Ovary (tissue), 10 donors: ENCODE measurements around the gene KYNU. TPM values are rescaled to one million over a fixed set of nuclear protein-coding genes. Genes with fewer than 3 reads are reported as not detected.

Experiments used
- DNase-seq, 5 donors: peaks; one replicate each; pipeline ENCODE4 v3.0.0-alpha.2; 2019 to 2020
- H3K27ac ChIP-seq, 2 donors: fragments of 200-600 bp; one replicate each; pipeline versions ENCODE4 v1.5.1 to v1.8.0; 2019 to 2022
- H3K27me3 ChIP-seq: fragments of 200-600 bp; one replicate; pipeline ENCODE4 v1.8.0; 2022
- H3K36me3 ChIP-seq: fragments of 200-600 bp; sonication (generic); one replicate; pipeline ENCODE4 v1.5.1; 2019
- H3K4me1 ChIP-seq: one replicate; pipeline ENCODE4 v1.8.1; 2013; ENCODE audit warnings: mild to moderate bottlenecking, moderate library complexity; ENCODE audit not compliant: insufficient read depth
- H3K4me3 ChIP-seq: fragments of 200-600 bp; sonication (generic); one replicate; pipeline ENCODE4 v1.5.1; 2017
- H3K9me3 ChIP-seq, 2 donors: fragments of 200-600 bp in 1 of 2; sonication (generic) in 1 of 2; one replicate each; pipeline versions ENCODE4 v1.5.1 to v1.8.1; 2013 to 2019; ENCODE audit warnings: mild to moderate bottlenecking in 1 of 2, moderate library complexity in 1 of 2
- EP300 ChIP-seq: sonication (generic); formaldehyde crosslinking; IDR thresholded peaks from one replicate; pipeline ENCODE4 v1.6.1; 2017; ENCODE audit warnings: antibody characterized with exemption
- POLR2A ChIP-seq: fragments of 450-650 bp; IDR thresholded peaks from one replicate; pipeline ENCODE4 v1.6.1; 2017; ENCODE audit warnings: antibody characterized with exemption, mild to moderate bottlenecking, moderate library complexity
- whole genome bisulfite sequencing, 3 donors: extraction: QIAGEN DNeasy Blood & Tissue Kit in 1 of 3; methylation state at CpG; one replicate each; pipeline versions ENCODE4 v1.1.5 to v1.1.7; 2013 to 2017; 5-methylcytosine and 5-hydroxymethylcytosine counted together
- intact Hi-C, 4 donors: fragments of 100-400 bp; cut with DNase I; formaldehyde crosslinking; loops; one replicate each; pipeline versions ENCODE4 v1.11.0 to v1.15.1; 2022 to 2023
- long read RNA-seq, 3 donors: library from polyadenylated mRNA in 2 of 3; unstranded in 2 of 3; transcript quantifications; one replicate each; pipeline ENCODE4 v2.0.0 and lab custom pipeline, GENCODE V29; 2021 to 2026
- polyA plus RNA-seq, 2 donors: library from polyadenylated mRNA; stranded (reverse); fragments of 200-250 nt in 1 of 2; fragments of 350-450 nt in 1 of 2; fragmentation: Illumina TruSeq in 1 of 2; extraction: RNeasy Lipid Tissue Mini Kit (QIAGEN cat#74804) in 1 of 2; gene quantifications; one replicate each; pipeline ENCODE4 v1.2.3, GENCODE V29; 2013 to 2014
- total RNA-seq, 7 donors: library from RNA; depleted of rRNA in 2 of 7; stranded (reverse); fragments of >200 nt in 2 of 7; fragmentation: NEBNext Ultra II Directional in 3 of 7; extraction: Animal tissue kit (Norgen Biotek cat#: 25700) in 3 of 7; gene quantifications; one replicate each; pipeline versions ENCODE4 v1.1.0 to v1.2.4, GENCODE V29; 2016 to 2023
- TF ChIP-seq, protein P1 (sequence below), 3 donors: fragments of 450-650 bp in 2 of 3; fragments of 200-600 bp in 1 of 3; IDR thresholded peaks; one replicate each; pipeline versions ENCODE4 v1.5.1 to v1.8.0; 2016 to 2022; ENCODE audit warnings: antibody characterized with exemption in 3 of 3, mild to moderate bottlenecking in 1 of 3
- donor health status: DM: no; HTN: no; CAD: no; lungs with moderate emphysema.
- donor health status: DM: no; HTN: no; CAD: no.
- donor health status: Bipolar disorder and iron deficiency.
- donor health status: DM: yes; HTN: yes; CAD: no.
- donor health status: DM: no; HTN: no; CAD: no.
- donor health status: DM: yes; HTN: yes; CAD: no.

KYNU gene
- total RNA-seq: 1 to 10 TPM in 2 of 7 donors, under 1 TPM in 5; 0.46 to 3.2 (median 0.74) TPM
- polyA plus RNA-seq: 1 to 10 TPM in 1 of 2 donors, under 1 TPM in 1; 0.40 to 2.2 TPM
- long read RNA-seq, donor 1, full-length matches to known transcripts: 2 of 2 reads
- long read RNA-seq, donor 1, partial matches to known transcripts: 0 of 2 reads
- long read RNA-seq, donor 1, other reads (novel, unspliced or antisense): 0 of 2 reads
- long read RNA-seq, donor 2: 0 reads
- long read RNA-seq, donor 3, full-length matches to known transcripts: 1 of 1 reads
- long read RNA-seq, donor 3, partial matches to known transcripts: 0 of 1 reads
- long read RNA-seq, donor 3, other reads (novel, unspliced or antisense): 0 of 1 reads

DNA sequence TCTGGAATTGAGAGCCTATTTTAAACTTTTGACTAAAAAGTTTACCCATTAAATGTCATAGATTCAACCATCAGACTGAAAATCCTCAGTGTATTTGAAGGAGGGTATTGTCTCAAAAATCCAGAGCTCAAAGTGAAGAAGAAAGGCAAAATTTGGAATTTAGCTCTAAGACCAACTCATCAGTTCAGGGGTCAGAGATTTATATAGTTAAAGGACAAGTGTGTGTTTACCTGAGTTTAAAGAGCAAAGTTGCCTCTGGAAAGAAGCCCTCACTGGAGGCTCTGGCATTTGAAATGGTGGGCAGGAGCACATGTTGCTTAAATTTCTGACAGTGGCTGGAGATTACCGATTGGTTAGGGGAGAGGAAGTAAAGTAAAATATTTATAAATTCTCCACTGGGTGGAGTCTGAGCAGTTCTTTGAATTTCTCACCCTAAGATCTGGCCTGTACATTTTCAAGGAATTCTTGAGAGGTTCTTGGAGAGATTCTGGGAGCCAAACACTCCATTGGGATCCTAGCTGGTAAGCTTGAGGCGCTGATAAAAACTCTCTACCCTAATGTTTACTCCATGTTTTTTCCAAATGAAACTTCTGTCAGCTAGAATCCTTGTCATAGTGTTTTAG, at the start of gene KYNU:
Gene KYNU (plus strand): TSS at position 449 of the 623 bp plus-strand sequence. CDS start 7,704 bp downstream, outside the sequence.
- 71 to 79% (median 75%) methylated on average over 2 of the region's 2 CpGs for WGBS, 3 donors
- Histone ChIP-seq H3K4me3 (no peak within 1 kb of the TSS), H3K4me1 (no peaks in the 10 kb centered on the region), H3K9me3 (no peaks in the 10 kb centered on the region), H3K27me3 (no peaks in the 10 kb centered on the region), H3K27ac (no peak within 1 kb of the TSS), H3K36me3 (no peaks in the 10 kb centered on the region)
- no peak for TF ChIP-seq POLR2A
- TF ChIP-seq, protein P1, sequence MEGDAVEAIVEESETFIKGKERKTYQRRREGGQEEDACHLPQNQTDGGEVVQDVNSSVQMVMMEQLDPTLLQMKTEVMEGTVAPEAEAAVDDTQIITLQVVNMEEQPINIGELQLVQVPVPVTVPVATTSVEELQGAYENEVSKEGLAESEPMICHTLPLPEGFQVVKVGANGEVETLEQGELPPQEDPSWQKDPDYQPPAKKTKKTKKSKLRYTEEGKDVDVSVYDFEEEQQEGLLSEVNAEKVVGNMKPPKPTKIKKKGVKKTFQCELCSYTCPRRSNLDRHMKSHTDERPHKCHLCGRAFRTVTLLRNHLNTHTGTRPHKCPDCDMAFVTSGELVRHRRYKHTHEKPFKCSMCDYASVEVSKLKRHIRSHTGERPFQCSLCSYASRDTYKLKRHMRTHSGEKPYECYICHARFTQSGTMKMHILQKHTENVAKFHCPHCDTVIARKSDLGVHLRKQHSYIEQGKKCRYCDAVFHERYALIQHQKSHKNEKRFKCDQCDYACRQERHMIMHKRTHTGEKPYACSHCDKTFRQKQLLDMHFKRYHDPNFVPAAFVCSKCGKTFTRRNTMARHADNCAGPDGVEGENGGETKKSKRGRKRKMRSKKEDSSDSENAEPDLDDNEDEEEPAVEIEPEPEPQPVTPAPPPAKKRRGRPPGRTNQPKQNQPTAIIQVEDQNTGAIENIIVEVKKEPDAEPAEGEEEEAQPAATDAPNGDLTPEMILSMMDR (IDR thresholded peaks at IDR 0.05): no peak
- no peak for TF ChIP-seq EP300
- no peak for DNase-seq
- intact Hi-C loops: no loop called here

DNA sequence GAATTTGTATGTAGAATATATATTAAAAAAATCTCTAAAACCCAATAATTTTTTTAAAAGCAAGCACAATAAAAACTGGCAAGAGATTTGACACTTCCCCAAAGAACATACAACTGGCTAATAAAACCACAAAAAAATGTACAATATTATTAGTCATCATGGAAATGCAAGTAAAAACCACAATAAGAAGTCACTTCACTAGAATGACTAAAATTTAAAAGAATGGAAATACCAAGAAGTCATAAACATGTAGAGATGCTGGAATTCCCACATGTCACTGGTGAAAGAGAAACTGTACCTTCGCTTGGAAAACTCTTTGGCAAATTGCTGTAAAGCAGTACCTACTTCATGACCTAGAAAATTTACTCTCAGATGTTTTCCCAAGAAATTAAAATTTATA, 43.4 kb upstream of the KYNU start:
- Histone ChIP-seq H3K27me3 (no peaks in the 10 kb centered on the region), H3K27ac (no peak overlapping the region), H3K4me1 (no peaks in the 10 kb centered on the region), H3K4me3 (no peak overlapping the region), H3K36me3 (no peaks in the 10 kb centered on the region), H3K9me3 (no peaks in the 10 kb centered on the region)
- intact Hi-C loops: no loop called here
- DNase-seq: no peak
- TF ChIP-seq, protein P1 (IDR thresholded peaks at IDR 0.05): no peak
- no peak for TF ChIP-seq POLR2A
- TF ChIP-seq EP300: no peak
- 69 to 80% (median 80%) methylated on average over 1 of the region's 1 CpG for WGBS, 3 donors

DNA sequence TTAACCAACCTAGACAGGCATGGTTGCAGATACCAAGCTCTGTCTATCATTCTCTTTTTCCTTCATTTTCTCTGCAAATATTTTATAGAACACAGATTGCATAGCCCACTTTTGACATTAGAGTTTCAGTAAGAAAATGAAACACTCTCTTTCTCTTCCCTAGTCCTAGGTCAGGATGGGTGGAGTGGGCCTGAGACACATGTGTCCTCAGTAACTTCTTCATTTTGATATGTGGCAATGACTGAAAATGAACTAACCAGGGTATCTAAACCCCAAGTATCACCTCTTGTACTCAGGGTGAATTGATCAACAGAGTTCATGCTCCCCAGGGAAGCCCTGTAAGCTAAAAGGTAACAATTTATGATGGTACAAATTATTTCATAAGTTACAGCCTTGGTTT, 37.0 kb upstream of the KYNU start:
- Histone ChIP-seq H3K27ac (no peak overlapping the region), H3K27me3 (no peaks in the 10 kb centered on the region), H3K36me3 (no peaks in the 10 kb centered on the region), H3K9me3 (no peaks in the 10 kb centered on the region), H3K4me3 (no peak overlapping the region), H3K4me1 (no peaks in the 10 kb centered on the region)
- TF ChIP-seq POLR2A (no peak), EP300 (no peak)
- TF ChIP-seq, protein P1 (IDR thresholded peaks at IDR 0.05): no peak
- DNase-seq: no peak
- intact Hi-C loops: no loop called here

DNA sequence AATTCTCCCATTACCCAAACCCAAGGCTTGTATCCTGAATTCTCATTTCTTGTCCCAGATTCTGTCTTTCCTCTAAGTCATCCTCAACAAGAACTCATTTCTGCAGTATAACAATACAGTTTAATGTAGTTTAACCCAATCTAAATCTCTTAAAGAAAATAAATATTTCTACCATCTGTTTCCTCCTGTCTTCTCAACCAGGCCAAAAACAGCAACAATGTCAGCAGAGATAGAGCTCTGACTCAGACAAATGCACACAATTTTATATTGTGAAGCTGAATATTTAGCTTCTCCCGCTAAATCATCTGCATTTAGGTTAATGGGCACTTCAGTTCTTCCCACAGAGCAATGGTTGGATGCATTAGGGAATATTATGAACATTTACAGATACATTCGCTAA, 35.7 kb upstream of the KYNU start:
- Histone ChIP-seq H3K4me3 (no peak overlapping the region), H3K9me3 (no peaks in the 10 kb centered on the region), H3K4me1 (no peaks in the 10 kb centered on the region), H3K36me3 (no peaks in the 10 kb centered on the region), H3K27me3 (no peaks in the 10 kb centered on the region), H3K27ac (no peak overlapping the region)
- DNase-seq: no peak
- TF ChIP-seq POLR2A (no peak), EP300 (no peak)
- TF ChIP-seq, protein P1 (IDR thresholded peaks at IDR 0.05): no peak
- 77 to 88% (median 78%) methylated on average over 2 of the region's 2 CpGs for WGBS, 3 donors
- intact Hi-C loops: no loop called here
